GM18868 (cell line): ENCODE measurements around the gene ENOPH1.

ENCODE experiments used
- ATAC-seq: cut with Tn5 transposase; IDR thresholded peaks from one replicate; pipeline ENCODE4 v1.9.1; 2021; ENCODE audit warnings: mild to moderate bottlenecking, moderate library complexity; ENCODE audit not compliant: unreplicated experiment

ENOPH1 gene

DNA sequence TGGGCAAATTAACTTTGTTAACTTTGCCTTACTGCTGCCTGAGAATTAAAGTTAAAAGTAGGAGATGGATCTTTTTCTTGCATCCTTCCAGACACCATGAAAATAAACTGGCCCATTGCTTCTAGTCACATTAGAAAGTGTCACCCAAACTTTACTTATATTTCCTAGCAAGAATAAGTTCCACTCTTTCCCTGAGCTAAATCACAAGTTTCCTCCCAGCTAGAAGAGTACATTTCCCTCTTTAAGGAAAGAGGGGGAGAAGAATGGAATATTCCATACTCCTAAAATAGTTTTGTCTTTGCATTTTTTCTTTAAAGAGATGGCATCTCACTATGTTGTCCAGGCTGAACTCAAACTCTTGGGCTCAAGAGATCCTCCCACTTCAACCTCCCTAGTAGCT is 77.6 kb downstream of the ENOPH1 start:
- no peak for ATAC-seq

DNA sequence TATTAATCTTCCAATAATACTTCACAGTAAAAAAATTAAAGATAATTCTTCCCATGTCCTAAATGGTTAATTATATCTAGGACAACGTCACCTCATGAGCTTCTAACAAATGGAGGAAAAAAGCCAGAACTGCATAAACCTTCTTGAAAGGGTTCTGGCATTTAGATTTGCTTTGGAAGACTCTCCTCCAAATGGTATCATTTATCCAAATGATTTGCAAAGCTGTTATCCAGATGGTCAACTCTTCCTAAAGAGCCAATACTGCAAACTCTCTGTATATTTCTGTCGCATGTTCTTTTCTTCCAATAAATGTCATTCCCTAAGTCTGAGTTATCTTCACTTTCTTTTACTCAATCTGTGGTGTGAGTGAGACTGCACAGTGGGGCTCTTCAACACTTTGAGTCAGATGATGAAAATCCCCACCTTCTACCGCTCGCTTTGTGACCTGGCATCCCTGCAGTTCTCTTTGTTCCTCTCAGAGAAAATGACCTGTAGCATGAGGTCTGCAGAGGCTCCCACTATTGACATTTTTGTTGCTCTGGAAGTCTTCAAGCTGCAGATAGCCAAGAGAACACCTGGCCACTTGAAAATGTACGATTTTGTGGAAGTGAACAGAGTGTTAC is 78.5 kb downstream of the ENOPH1 start:
- ATAC-seq = no peak

DNA sequence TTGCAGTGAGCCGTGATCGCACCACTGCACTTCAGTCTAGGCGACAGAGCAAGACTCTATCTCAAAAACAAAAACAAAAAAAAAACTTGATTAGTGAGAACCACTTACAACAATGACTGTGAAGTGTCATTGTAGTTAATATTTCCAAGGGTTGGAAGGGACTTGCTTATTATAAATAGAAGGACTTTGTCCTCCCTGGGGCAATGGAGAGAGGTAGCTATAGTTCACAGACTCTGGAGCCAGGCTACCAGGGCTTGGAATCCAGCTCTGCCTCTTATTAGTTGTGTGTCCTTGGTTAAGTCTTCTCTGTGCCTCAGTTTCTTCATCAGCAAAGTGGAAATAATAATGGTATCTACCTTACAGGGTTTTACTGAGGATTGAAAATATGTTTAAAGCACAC is 79.8 kb downstream of the ENOPH1 start:
- ATAC-seq = no peak
